Measurements from ENCODE around the gene PPT1. TPM values are rescaled to one million over a fixed set of nuclear protein-coding genes. Genes with fewer than 3 reads are reported as not detected.

Gene PPT1
- total RNA-seq, 2 donors from 2014 or later: 30.0 to 34.6 TPM

- Histone ChIP-seq H3K4me3 (no peak overlapping the region), H3K4me1 (peaks cover 0 to 5% of the 10 kb centered on the region in 2 donors), H3K27ac (no peak overlapping the region), H3K9me3 (peaks cover 0 to 8% of the 10 kb centered on the region in 2 donors), H3K27me3 (no peaks in the 10 kb centered on the region), H3K36me3 (no peaks in the 10 kb centered on the region)
- TF ChIP-seq CTCF (IDR thresholded peaks at IDR 0.05): no peak
- DNase-seq (ENCODE audit: low spot score): no peak
These were observed 67.4 kb downstream of the PPT1 start for GRCh38 chr1:40029608-40030007.

- Histone ChIP-seq H3K36me3 (no peaks in the 10 kb centered on the region), H3K27ac (no peak overlapping the region), H3K4me3 (no peak overlapping the region), H3K9me3 (peaks cover 0 to 16% of the 10 kb centered on the region in 2 donors), H3K27me3 (no peaks in the 10 kb centered on the region), H3K4me1 (no peaks in the 10 kb centered on the region)
- no peak for TF ChIP-seq CTCF (IDR thresholded peaks at IDR 0.05)
- DNase-seq (ENCODE audit: low spot score): no peak
These were observed 69.4 kb downstream of the PPT1 start for GRCh38 chr1:40027647-40028046.

- no peaks in the 10 kb centered on the region for H3K4me1 ChIP-seq
- no peaks in the 10 kb centered on the region for H3K27me3 ChIP-seq
These were observed 72.4 kb downstream of the PPT1 start for GRCh38 chr1:40024671-40025070.

GRCh38 chr1:40023379-40023944 lies 73.6 kb downstream of the PPT1 start:
- no peak for TF ChIP-seq CTCF (IDR thresholded peaks at IDR 0.05)
- DNase-seq (ENCODE audit: low spot score): no peak
- H3K27me3 ChIP-seq: no peaks in the 10 kb centered on the region
- H3K27ac ChIP-seq: no peak overlapping the region
- no peak overlapping the region for H3K4me3 ChIP-seq
- H3K9me3 ChIP-seq: peaks cover 0 to 16% of the 10 kb centered on the region in 2 donors
- no peaks in the 10 kb centered on the region for H3K4me1 ChIP-seq
- H3K36me3 ChIP-seq: no peaks in the 10 kb centered on the region

More at GRCh38 chr1:40024671-40025070, 72.4 kb downstream of the PPT1 start:
- H3K9me3 ChIP-seq: peaks cover 0 to 16% of the 10 kb centered on the region in 2 donors
- H3K36me3 ChIP-seq: no peaks in the 10 kb centered on the region
- DNase-seq (ENCODE audit: low spot score): no peak
- TF ChIP-seq CTCF (IDR thresholded peaks at IDR 0.05): no peak
- no peak overlapping the region for H3K27ac ChIP-seq
- no peak overlapping the region for H3K4me3 ChIP-seq

Other genes starting within 250 kb of the PPT1 start
- 10 to 100 TPM; 12.8 to 21.8 TPM for gene TRIT1, start 213.7 kb downstream of the PPT1 start, total RNA-seq
- 1 to 10 TPM in 1 of 2 donors, under 1 TPM in 1; 0.70 to 1.3 TPM for gene MYCL, start 195.3 kb downstream of the PPT1 start, total RNA-seq
- 1 to 10 TPM; 2.6 to 5.1 TPM for gene MFSD2A, start 142.1 kb downstream of the PPT1 start, total RNA-seq
- gene CAP1, start 56.5 kb downstream of the PPT1 start, total RNA-seq: 100 to 1,000 TPM in 1 of 2 donors, 10 to 100 TPM in 1; 58.9 to 111 TPM
- gene RLF, start 64.1 kb upstream of the PPT1 start, total RNA-seq: 10 to 100 TPM; 11.4 to 12.6 TPM
- gene TMCO2, start 150.7 kb upstream of the PPT1 start, total RNA-seq: not detected
- 10 to 100 TPM; 23.8 to 43.2 TPM for gene ZMPSTE24, start 161.0 kb upstream of the PPT1 start, total RNA-seq
- 1 to 10 TPM in 1 of 2 donors, under 1 TPM in 1; 0.59 to 1.2 TPM for gene COL9A2, start 220.0 kb upstream of the PPT1 start, total RNA-seq

All from right atrium auricular region (tissue), 2 donors.